Fibroblast of lung (primary cell): Measurements from ENCODE around the gene HMBS. TPM values are rescaled to one million over a fixed set of nuclear protein-coding genes. Genes with fewer than 3 reads are reported as not detected.

ENCODE experiments used
- DNase-seq, 2 donors: peaks; one replicate each; pipeline versions ENCODE4 v3.0.0 to v3.0.0-alpha.2; 2010; ENCODE audit warnings: low read depth in 2 of 2
- H2AFZ ChIP-seq: 2 replicates; pipeline ENCODE4 v1.5.1; 2012; ENCODE audit warnings: low read length, control low read depth, inconsistent platforms
- H3K27ac ChIP-seq: 2 replicates; pipeline ENCODE4 v1.5.1; 2011; ENCODE audit warnings: low read length, control low read depth; ENCODE audit not compliant: insufficient read depth
- H3K27me3 ChIP-seq: 2 replicates; pipeline ENCODE4 v1.5.1; 2011; ENCODE audit warnings: mild to moderate bottlenecking, low read length; ENCODE audit not compliant: control insufficient read depth, insufficient read depth
- H3K36me3 ChIP-seq: 2 replicates; pipeline ENCODE4 v1.5.1; 2011; ENCODE audit warnings: low read length; ENCODE audit not compliant: control insufficient read depth, insufficient read depth
- H3K4me1 ChIP-seq: 2 replicates; pipeline ENCODE4 v1.5.1; 2011; ENCODE audit warnings: low read length; ENCODE audit not compliant: control insufficient read depth, insufficient read depth; ENCODE audit errors: extremely low read depth
- H3K4me2 ChIP-seq: 2 replicates; pipeline ENCODE4 v1.5.1; 2011; ENCODE audit warnings: low read length, control low read depth; ENCODE audit not compliant: insufficient read depth; ENCODE audit errors: extremely low read depth
- H3K4me3 ChIP-seq, 4 experiments: fragments of 200-600 bp in 1 of 4; sonication (generic) in 1 of 4; replicated peaks in 1 of 4; 2 replicates each; pipeline ENCODE4 v1.5.1; 2011 to 2016; ENCODE audit warnings: low read length in 4 of 4, low read depth in 3 of 4, mild to moderate bottlenecking in 3 of 4, control low read depth in 2 of 4, inconsistent platforms in 1 of 4, mixed read lengths in 1 of 4; ENCODE audit not compliant: insufficient read depth in 1 of 4; ENCODE audit errors: control extremely low read depth in 1 of 4
- H3K79me2 ChIP-seq: 2 replicates; pipeline ENCODE4 v1.5.1; 2012; ENCODE audit warnings: mild to moderate bottlenecking, low read length, inconsistent platforms; ENCODE audit not compliant: control insufficient read depth, insufficient read depth
- H3K9ac ChIP-seq: 2 replicates; pipeline ENCODE4 v1.5.1; 2011; ENCODE audit warnings: mild to moderate bottlenecking, low read length, control low read depth; ENCODE audit not compliant: insufficient read depth
- H3K9me3 ChIP-seq: 2 replicates; pipeline ENCODE4 v1.5.1; 2012; ENCODE audit warnings: low read depth, low read length; ENCODE audit not compliant: control insufficient read depth, insufficient read depth
- H4K20me1 ChIP-seq: 2 replicates; pipeline ENCODE4 v1.5.1; 2011; ENCODE audit warnings: low read length; ENCODE audit not compliant: control insufficient read depth, insufficient read depth; ENCODE audit errors: extremely low read depth
- CTCF ChIP-seq, 2 donors: IDR thresholded peaks in 1 of 2; conservative IDR thresholded peaks in 1 of 2; 1 replicate in 1 of 2; 2 replicates in 1 of 2; pipeline ENCODE4 v1.5.1; 2011 to 2012; ENCODE audit warnings: low read length in 2 of 2, control low read depth in 1 of 2, inconsistent platforms in 1 of 2, low read depth in 1 of 2, mild to moderate bottlenecking in 1 of 2
- EZH2 ChIP-seq: IDR thresholded peaks from 2 replicates; pipeline ENCODE4 v1.5.1; 2012; ENCODE audit warnings: low read length, control low read depth, mild to moderate bottlenecking; ENCODE audit errors: missing control alignments
- polyA plus RNA-seq, 2 donors: library from polyadenylated mRNA; depleted of rRNA in 1 of 2; stranded (reverse) in 1 of 2; unstranded in 1 of 2; fragments of >200 nt; gene quantifications; 2 replicates each; pipeline ENCODE4 v1.2.1, GENCODE V29; 2011 to 2012; ENCODE audit warnings: missing spikeins in 1 of 2
- total RNA-seq: library from RNA; depleted of rRNA; stranded (reverse); fragments of >200 nt; gene quantifications from 2 replicates; pipeline ENCODE4 v1.2.1, GENCODE V29; 2014

The HMBS gene
- total and polyA plus RNA-seq, 2 donors (not counting 1 experiment from before 2014, with no cell fraction given): 9.4 to 23.8 TPM

- TF ChIP-seq EZH2: no peak
- no peak for TF ChIP-seq CTCF (conservative IDR thresholded peaks at IDR 0.05 in 1 of 2, IDR thresholded peaks at IDR 0.05 in 1 of 2; ENCODE audit: low read depth in 1 of 2, low read length in 2 of 2)
- peak in 1 of 2 donors; percentile 19 for DNase-seq
- Histone ChIP-seq H3K4me2 (no peak overlapping the region), H3K9me3 (no peaks in the 10 kb centered on the region), H3K4me1 (no peaks in the 10 kb centered on the region), H3K36me3 (peaks cover 7% of the 10 kb centered on the region), H3K79me2 (no peaks in the 10 kb centered on the region), H3K9ac (no peak overlapping the region), H2AFZ (no peak overlapping the region), H3K4me3 (no peak overlapping the region), H3K27ac (no peak overlapping the region), H3K27me3 (no peaks in the 10 kb centered on the region), H4K20me1 (no peaks in the 10 kb centered on the region)
These were observed 42.7 kb upstream of the HMBS start for GRCh38 chr11:119041821-119042514.

- H3K27ac ChIP-seq: no peak overlapping the region
- H3K9ac ChIP-seq: no peak overlapping the region
- no peaks in the 10 kb centered on the region for H3K27me3 ChIP-seq
- no peak for DNase-seq
- no peak overlapping the region for H3K4me2 ChIP-seq
- no peaks in the 10 kb centered on the region for H3K4me1 ChIP-seq
- TF ChIP-seq CTCF (conservative IDR thresholded peaks at IDR 0.05 in 1 of 2, IDR thresholded peaks at IDR 0.05 in 1 of 2; ENCODE audit: low read depth in 1 of 2, low read length in 2 of 2): no peak
- no peak for TF ChIP-seq EZH2
- peaks cover 7% of the 10 kb centered on the region for H3K36me3 ChIP-seq
- H4K20me1 ChIP-seq: no peaks in the 10 kb centered on the region
- no peak overlapping the region for H3K4me3 ChIP-seq
- no peaks in the 10 kb centered on the region for H3K79me2 ChIP-seq
- H3K9me3 ChIP-seq: no peaks in the 10 kb centered on the region
- no peak overlapping the region for H2AFZ ChIP-seq
These were observed 41.8 kb upstream of the HMBS start for GRCh38 chr11:119042927-119043326.

- H3K27me3 ChIP-seq: no peaks in the 10 kb centered on the region
- H3K4me3 ChIP-seq: no peak overlapping the region
- no peak for TF ChIP-seq EZH2
- TF ChIP-seq CTCF (conservative IDR thresholded peaks at IDR 0.05 in 1 of 2, IDR thresholded peaks at IDR 0.05 in 1 of 2; ENCODE audit: low read depth in 1 of 2, low read length in 2 of 2): peak in 1 of 2 donors; percentile 9
- no peaks in the 10 kb centered on the region for H4K20me1 ChIP-seq
- no peaks in the 10 kb centered on the region for H3K79me2 ChIP-seq
- no peak for DNase-seq
- H2AFZ ChIP-seq: no peak overlapping the region
- no peak overlapping the region for H3K4me2 ChIP-seq
- peaks cover 21% of the 10 kb centered on the region for H3K36me3 ChIP-seq
- H3K27ac ChIP-seq: no peak overlapping the region
- H3K9ac ChIP-seq: no peak overlapping the region
- H3K9me3 ChIP-seq: no peaks in the 10 kb centered on the region
- no peaks in the 10 kb centered on the region for H3K4me1 ChIP-seq
These were observed 40.0 kb upstream of the HMBS start for GRCh38 chr11:119044708-119045107.
